CD14-positive monocyte (primary cell): ENCODE data around the gene ABI2. TPM values are rescaled to one million over a fixed set of nuclear protein-coding genes. Genes with fewer than 3 reads are reported as not detected.

Experiments
- DNase-seq, 3 donors: peaks; one replicate each; pipeline ENCODE4 v3.0.0-alpha.2; 2011 to 2022
- H2AFZ ChIP-seq: 2 replicates; pipeline ENCODE4 v1.6.0; 2012; ENCODE audit warnings: mild to moderate bottlenecking, low read depth, low read length, inconsistent platforms; ENCODE audit not compliant: insufficient read depth, poor library complexity, severe bottlenecking
- H3K27ac ChIP-seq, 2 donors: 1 replicate in 1 of 2; 2 replicates in 1 of 2; pipeline ENCODE4 v1.5.1; 2012 to 2013; ENCODE audit warnings: low read length in 2 of 2, control low read depth in 1 of 2, inconsistent platforms in 1 of 2, low read depth in 1 of 2, mild to moderate bottlenecking in 1 of 2
- H3K27me3 ChIP-seq, 2 donors: one replicate each; pipeline versions ENCODE4 v1.6.0 to v1.6.1; 2011 to 2013; ENCODE audit warnings: low read length in 2 of 2; ENCODE audit not compliant: control insufficient read depth in 2 of 2, insufficient read depth in 2 of 2
- H3K36me3 ChIP-seq, 2 donors: replicated peaks in 1 of 2; 1 replicate in 1 of 2; 2 replicates in 1 of 2; pipeline versions ENCODE4 v1.5.1 to v1.6.1; 2012 to 2013; ENCODE audit warnings: low read length in 2 of 2, control low read depth in 1 of 2, inconsistent platforms in 1 of 2, mild to moderate bottlenecking in 1 of 2; ENCODE audit not compliant: insufficient read depth in 2 of 2, control insufficient read depth in 1 of 2
- H3K4me1 ChIP-seq, 2 donors: 1 replicate in 1 of 2; 2 replicates in 1 of 2; pipeline versions ENCODE4 v1.5.1 to v1.6.1; 2012 to 2013; ENCODE audit warnings: low read length in 2 of 2, control low read depth in 1 of 2, inconsistent platforms in 1 of 2, mild to moderate bottlenecking in 1 of 2, moderate library complexity in 1 of 2; ENCODE audit not compliant: insufficient read depth in 2 of 2, control insufficient read depth in 1 of 2
- H3K4me2 ChIP-seq: replicated peaks from 2 replicates; pipeline ENCODE3; 2012; ENCODE audit warnings: low read length, moderate library complexity, mild to moderate bottlenecking; ENCODE audit not compliant: poor library complexity, severe bottlenecking; ENCODE audit errors: extremely low read depth
- H3K4me3 ChIP-seq, 3 experiments: fragments of 200-600 bp in 1 of 3; sonication (generic) in 1 of 3; replicated peaks in 1 of 3; 1 replicate in 2 of 3; 2 replicates in 1 of 3; pipeline ENCODE4 v1.5.1; 2011 to 2013; ENCODE audit warnings: low read length in 3 of 3, mild to moderate bottlenecking in 3 of 3, control low read depth in 2 of 3, low read depth in 2 of 3, inconsistent platforms in 1 of 3, moderate library complexity in 1 of 3
- H3K79me2 ChIP-seq: 2 replicates; pipeline ENCODE4 v1.6.0; 2012; ENCODE audit warnings: mild to moderate bottlenecking, control low read depth, inconsistent platforms, low read length, moderate library complexity; ENCODE audit not compliant: insufficient read depth
- H3K9ac ChIP-seq: 2 replicates; pipeline ENCODE4 v1.6.0; 2017; ENCODE audit warnings: low read length, mild to moderate bottlenecking; ENCODE audit not compliant: insufficient read depth, poor library complexity, severe bottlenecking
- H3K9me3 ChIP-seq, 2 donors: replicated peaks in 1 of 2; 1 replicate in 1 of 2; 2 replicates in 1 of 2; pipeline versions ENCODE4 v1.5.1 to v1.6.1; 2012 to 2013; ENCODE audit warnings: low read length in 2 of 2, control low read depth in 1 of 2; ENCODE audit not compliant: control insufficient read depth in 1 of 2, insufficient read depth in 1 of 2
- H4K20me1 ChIP-seq: 2 replicates; pipeline ENCODE4 v1.6.0; 2012; ENCODE audit warnings: mild to moderate bottlenecking, low read length, control low read depth, moderate library complexity; ENCODE audit not compliant: insufficient read depth
- H3K27ac Mint-ChIP-seq, 7 donors: one replicate each; pipeline ENCODE4 v1.8.0; 2020; ENCODE audit warnings: mild to moderate bottlenecking in 7 of 7, mixed read lengths in 7 of 7, moderate library complexity in 6 of 7, inconsistent platforms in 2 of 7
- H3K27me3 Mint-ChIP-seq, 3 donors: one replicate each; pipeline ENCODE4 v1.8.0; 2021 to 2022; ENCODE audit warnings: low read depth in 3 of 3, mild to moderate bottlenecking in 3 of 3, mixed read lengths in 3 of 3, moderate library complexity in 3 of 3, inconsistent platforms in 1 of 3
- H3K36me3 Mint-ChIP-seq, 2 donors: one replicate each; pipeline ENCODE4 v1.8.0; 2020; ENCODE audit warnings: mixed read lengths in 2 of 2, inconsistent platforms in 1 of 2, mild to moderate bottlenecking in 1 of 2
- H3K4me1 Mint-ChIP-seq: one replicate; pipeline ENCODE4 v1.8.0; 2020; ENCODE audit warnings: mild to moderate bottlenecking, mixed read lengths
- H3K4me3 Mint-ChIP-seq, 2 donors: one replicate each; pipeline ENCODE4 v1.8.0; 2020; ENCODE audit warnings: mild to moderate bottlenecking in 2 of 2, mixed read lengths in 2 of 2, moderate library complexity in 1 of 2
- H3K9me3 Mint-ChIP-seq, 7 donors: one replicate each; pipeline ENCODE4 v1.8.0; 2020 to 2022; ENCODE audit warnings: mixed read lengths in 7 of 7, mild to moderate bottlenecking in 6 of 7, moderate library complexity in 6 of 7, inconsistent platforms in 2 of 7
- CTCF ChIP-seq: fragments of 200-600 bp; IDR thresholded peaks from one replicate; pipeline ENCODE4 v1.8.0; 2022; ENCODE audit warnings: antibody characterized with exemption, mild to moderate bottlenecking
- WGBS: methylation state at CpG from one replicate; pipeline ENCODE4 v1.1.5; 2013; ENCODE audit warnings: missing lambda C conversion rate; ENCODE audit not compliant: insufficient coverage; 5-methylcytosine and 5-hydroxymethylcytosine counted together
- intact Hi-C, 2 donors: fragments of 100-400 bp; cut with micrococcal nuclease; formaldehyde crosslinking; loops; one replicate each; pipeline versions ENCODE4 v1.15.0 to v1.15.1; 2023
- polyA plus RNA-seq, 3 donors: library from polyadenylated mRNA; depleted of rRNA in 1 of 3; unstranded in 2 of 3; stranded (reverse) in 1 of 3; fragments of 300-500 nt in 2 of 3; fragments of >200 nt in 1 of 3; fragmentation: Illumina TruSeq in 2 of 3; gene quantifications; 1 replicate in 2 of 3; 2 replicates in 1 of 3; pipeline ENCODE4 v1.2.3, GENCODE V29; 2012 to 2021

Gene ABI2
- polyA plus RNA-seq, 3 donors = 6.1 to 9.2 (median 7.1) TPM

DNA sequence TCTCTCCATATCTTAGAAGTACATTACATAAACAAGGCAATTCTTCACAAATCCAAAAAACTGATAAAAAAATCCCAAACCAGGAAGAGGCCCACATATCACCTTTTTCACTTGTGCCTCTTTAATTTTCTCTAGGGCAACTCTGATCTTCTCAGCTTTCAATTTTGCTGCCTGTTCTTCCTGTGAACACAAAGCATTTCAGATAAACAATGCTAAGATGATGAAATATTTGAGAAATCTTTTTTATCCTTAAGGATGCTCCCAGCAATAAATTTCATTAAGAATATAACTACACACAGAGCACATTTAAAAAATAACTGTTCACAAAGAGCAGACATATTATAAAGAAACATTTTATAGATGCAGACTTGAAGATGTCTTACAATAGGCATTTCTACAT, 133.6 kb downstream of the ABI2 start:
- H3K4me3 Mint-ChIP-seq = no peak overlapping the region
- intact Hi-C loops = no loop called here
- no peak for TF ChIP-seq CTCF

GRCh38 chr2:203462308-203462707, 134.1 kb downstream of the ABI2 start:
- Histone ChIP-seq H4K20me1 (no peaks in the 10 kb centered on the region), H3K4me1 (no peaks in the 10 kb centered on the region), H3K9me3 (no peaks in the 10 kb centered on the region), H3K27ac (no peak overlapping the region), H3K27me3 (no peaks in the 10 kb centered on the region), H2AFZ (no peak overlapping the region), H3K4me3 (no peak overlapping the region), H3K36me3 (peaks cover 0 to 4% of the 10 kb centered on the region in 2 donors), H3K79me2 (no peaks in the 10 kb centered on the region), H3K9ac (no peak overlapping the region), H3K4me2 (no peak overlapping the region)
- no CpG with 5 or more reads among the region's 1 CpG for WGBS
- peaks cover 7 to 10% of the 10 kb centered on the region in 2 donors for H3K36me3 Mint-ChIP-seq
- peaks cover 0 to 2% (median 2%) of the 10 kb centered on the region in 3 donors for H3K27me3 Mint-ChIP-seq
- no peak for TF ChIP-seq CTCF
- no peak overlapping the region for H3K4me3 Mint-ChIP-seq
- H3K9me3 Mint-ChIP-seq = no peaks in the 10 kb centered on the region
- no peak for DNase-seq
- peaks cover 6% of the 10 kb centered on the region for H3K4me1 Mint-ChIP-seq
- intact Hi-C loops = no loop called here
- H3K27ac Mint-ChIP-seq = no peak overlapping the region

More for the DNA sequence above, 133.6 kb downstream of the ABI2 start:
- Histone ChIP-seq H3K27me3 (no peaks in the 10 kb centered on the region), H3K4me3 (no peak overlapping the region), H3K27ac (no peak overlapping the region), H3K9ac (no peak overlapping the region), H2AFZ (no peak overlapping the region), H3K4me1 (no peaks in the 10 kb centered on the region), H3K9me3 (no peaks in the 10 kb centered on the region), H3K4me2 (no peak overlapping the region), H4K20me1 (no peaks in the 10 kb centered on the region), H3K79me2 (no peaks in the 10 kb centered on the region), H3K36me3 (peaks cover 0 to 5% of the 10 kb centered on the region in 2 donors)
- peaks cover 6% of the 10 kb centered on the region for H3K4me1 Mint-ChIP-seq
- no peak for DNase-seq
- peaks cover 0 to 2% (median 0%) of the 10 kb centered on the region in 3 donors for H3K27me3 Mint-ChIP-seq
- H3K27ac Mint-ChIP-seq = no peak overlapping the region
- H3K36me3 Mint-ChIP-seq = peaks cover 7 to 10% of the 10 kb centered on the region in 2 donors
- H3K9me3 Mint-ChIP-seq = no peaks in the 10 kb centered on the region
